ENCODE data around the gene HP1BP3.

Gene HP1BP3, protein sequence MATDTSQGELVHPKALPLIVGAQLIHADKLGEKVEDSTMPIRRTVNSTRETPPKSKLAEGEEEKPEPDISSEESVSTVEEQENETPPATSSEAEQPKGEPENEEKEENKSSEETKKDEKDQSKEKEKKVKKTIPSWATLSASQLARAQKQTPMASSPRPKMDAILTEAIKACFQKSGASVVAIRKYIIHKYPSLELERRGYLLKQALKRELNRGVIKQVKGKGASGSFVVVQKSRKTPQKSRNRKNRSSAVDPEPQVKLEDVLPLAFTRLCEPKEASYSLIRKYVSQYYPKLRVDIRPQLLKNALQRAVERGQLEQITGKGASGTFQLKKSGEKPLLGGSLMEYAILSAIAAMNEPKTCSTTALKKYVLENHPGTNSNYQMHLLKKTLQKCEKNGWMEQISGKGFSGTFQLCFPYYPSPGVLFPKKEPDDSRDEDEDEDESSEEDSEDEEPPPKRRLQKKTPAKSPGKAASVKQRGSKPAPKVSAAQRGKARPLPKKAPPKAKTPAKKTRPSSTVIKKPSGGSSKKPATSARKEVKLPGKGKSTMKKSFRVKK

DNA sequence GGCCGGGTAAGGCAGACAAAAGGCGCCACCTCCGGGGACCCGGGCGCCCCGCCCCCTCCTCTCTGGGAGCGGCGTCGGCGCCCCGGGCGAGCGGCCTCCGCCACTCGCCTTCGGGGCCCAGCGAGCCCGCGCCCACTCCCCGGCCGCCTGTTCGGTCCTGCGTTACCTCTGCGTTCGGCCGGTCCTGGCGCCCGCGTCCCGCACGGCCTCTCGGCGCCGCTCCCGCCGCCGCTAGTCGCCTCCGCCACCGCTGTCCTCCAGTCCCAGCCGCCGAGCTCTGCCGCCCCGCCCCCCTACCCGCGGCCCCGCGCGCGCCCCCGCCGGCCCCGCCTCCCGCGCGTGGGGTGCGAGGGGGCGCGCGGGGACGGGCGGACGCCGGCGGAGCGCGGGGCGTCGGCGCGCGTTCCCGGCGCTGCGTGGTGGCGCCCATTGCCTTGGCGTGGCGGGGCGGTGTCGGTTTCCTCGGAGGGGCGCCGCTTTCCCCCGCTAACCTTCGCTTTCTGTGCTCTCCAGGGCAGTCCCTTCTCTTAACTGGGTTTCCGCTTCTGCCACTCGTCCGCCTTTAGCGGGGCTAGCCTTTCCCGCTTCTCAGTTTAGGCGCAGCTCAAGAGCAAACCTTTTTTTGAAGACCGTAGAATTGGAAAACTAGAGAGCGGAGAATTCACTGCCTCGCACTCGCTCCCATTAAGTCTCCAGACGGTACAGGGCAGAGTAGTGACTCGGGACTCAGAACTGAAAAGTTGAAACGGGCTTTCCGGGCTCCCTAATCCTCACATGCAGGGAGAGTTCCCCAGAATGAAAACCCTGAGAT lies at the start of gene HP1BP3:
Gene HP1BP3 (minus strand): TSS at position 279 of the 811 bp plus-strand sequence. CDS start 6,867 bp downstream, outside the sequence.
- POLR2A ChIA-PET = interaction anchor here (0.6 to 2.5 kb wide), 50 partner anchors 10 to 873 kb away, joined by 3 to 18 read pairs (median 3); partner anchors contain the start of genes DDOST, KIF17 and PINK1
- CTCF ChIA-PET = no interaction called here
- DNase-seq (ENCODE audit: extremely low spot score) = peak; percentile 68
- TF ChIP-seq FOXM1 (IDR thresholded peaks at IDR 0.05; ENCODE audit: borderline replicate concordance) = peak; percentile 3; the same call in 1 of the 2 replicates
- TF ChIP-seq ZNF384 (IDR thresholded peaks at IDR 0.05) = no peak
- no peak for TF ChIP-seq HDGF (IDR thresholded peaks at IDR 0.05; ENCODE audit: borderline replicate concordance)
- TF ChIP-seq, protein P1, sequence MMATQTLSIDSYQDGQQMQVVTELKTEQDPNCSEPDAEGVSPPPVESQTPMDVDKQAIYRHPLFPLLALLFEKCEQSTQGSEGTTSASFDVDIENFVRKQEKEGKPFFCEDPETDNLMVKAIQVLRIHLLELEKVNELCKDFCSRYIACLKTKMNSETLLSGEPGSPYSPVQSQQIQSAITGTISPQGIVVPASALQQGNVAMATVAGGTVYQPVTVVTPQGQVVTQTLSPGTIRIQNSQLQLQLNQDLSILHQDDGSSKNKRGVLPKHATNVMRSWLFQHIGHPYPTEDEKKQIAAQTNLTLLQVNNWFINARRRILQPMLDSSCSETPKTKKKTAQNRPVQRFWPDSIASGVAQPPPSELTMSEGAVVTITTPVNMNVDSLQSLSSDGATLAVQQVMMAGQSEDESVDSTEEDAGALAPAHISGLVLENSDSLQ (IDR thresholded peaks at IDR 0.05) = no peak
- no peak for TF ChIP-seq SUZ12 (IDR thresholded peaks at IDR 0.05)
- no peak for TF ChIP-seq NFRKB (IDR thresholded peaks at IDR 0.05)
- peak; percentile 68 for TF ChIP-seq L3MBTL2 (conservative IDR thresholded peaks at IDR 0.05)

DNA sequence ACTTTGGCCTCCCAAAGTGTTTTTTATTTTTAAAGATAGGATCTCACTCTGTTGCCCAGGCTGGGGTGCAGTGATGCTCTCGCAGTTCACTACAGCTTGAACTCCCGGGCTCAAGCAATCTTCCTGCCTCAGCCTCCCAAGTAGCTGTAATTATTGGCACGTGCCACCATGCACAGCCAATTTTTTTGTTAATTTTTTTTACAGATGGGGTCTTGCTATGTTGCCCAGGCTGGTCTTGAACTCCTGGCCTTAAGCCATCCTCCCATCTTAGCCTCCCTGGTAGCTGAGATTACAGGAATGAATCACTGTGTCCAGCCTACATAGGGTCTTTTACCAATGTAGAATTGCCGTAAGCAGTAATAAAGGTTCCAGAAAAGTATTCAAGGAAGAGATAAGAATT lies 49.1 kb upstream of the HP1BP3 start:
- CTCF ChIA-PET = no interaction called here
- DNase-seq (ENCODE audit: extremely low spot score) = no peak
- POLR2A ChIA-PET = no interaction called here
- TF ChIP-seq BHLHE40 (IDR thresholded peaks at IDR 0.05; ENCODE audit: borderline replicate concordance) (no peak), ELF4 (IDR thresholded peaks at IDR 0.05) (no peak), L3MBTL2 (conservative IDR thresholded peaks at IDR 0.05) (no peak), NFRKB (IDR thresholded peaks at IDR 0.05) (no peak), LEF1 (IDR thresholded peaks at IDR 0.05; ENCODE audit: borderline replicate concordance) (no peak), HDGF (IDR thresholded peaks at IDR 0.05; ENCODE audit: borderline replicate concordance) (no peak), ARNT (IDR thresholded peaks at IDR 0.05) (no peak), CTBP1 (IDR thresholded peaks at IDR 0.05; ENCODE audit: borderline replicate concordance) (no peak)
- TF ChIP-seq, protein P1 (IDR thresholded peaks at IDR 0.05) = no peak

DNA sequence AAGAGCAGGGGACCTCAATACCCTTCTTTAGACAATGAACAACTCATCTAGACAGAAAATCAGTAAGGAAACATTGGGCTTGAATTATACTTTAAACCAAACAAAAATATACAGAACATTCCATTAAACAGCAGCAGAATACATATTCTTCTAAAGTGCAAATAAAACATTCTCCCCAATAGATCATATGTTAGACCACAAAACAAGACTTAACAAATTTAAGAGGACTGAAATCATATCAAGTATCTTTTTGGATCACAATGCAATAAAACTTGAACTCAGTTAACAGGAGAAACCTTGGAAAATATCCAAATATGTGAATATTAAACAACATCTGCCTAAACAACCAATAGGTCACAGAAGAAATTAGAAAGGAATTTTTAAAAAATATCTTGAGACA lies 47.7 kb upstream of the HP1BP3 start:
- no peak for DNase-seq (ENCODE audit: extremely low spot score)
- ChIA-PET CTCF (no interaction called here), POLR2A (no interaction called here)
- TF ChIP-seq FOXA1 (IDR thresholded peaks at IDR 0.05) = no peak
- TF ChIP-seq SP1 (IDR thresholded peaks at IDR 0.05) = no peak
- TF ChIP-seq FOXK2 (IDR thresholded peaks at IDR 0.05) = no peak
- TF ChIP-seq TARDBP (IDR thresholded peaks at IDR 0.05) = no peak
- TF ChIP-seq CTBP1 (IDR thresholded peaks at IDR 0.05; ENCODE audit: borderline replicate concordance) = no peak

DNA sequence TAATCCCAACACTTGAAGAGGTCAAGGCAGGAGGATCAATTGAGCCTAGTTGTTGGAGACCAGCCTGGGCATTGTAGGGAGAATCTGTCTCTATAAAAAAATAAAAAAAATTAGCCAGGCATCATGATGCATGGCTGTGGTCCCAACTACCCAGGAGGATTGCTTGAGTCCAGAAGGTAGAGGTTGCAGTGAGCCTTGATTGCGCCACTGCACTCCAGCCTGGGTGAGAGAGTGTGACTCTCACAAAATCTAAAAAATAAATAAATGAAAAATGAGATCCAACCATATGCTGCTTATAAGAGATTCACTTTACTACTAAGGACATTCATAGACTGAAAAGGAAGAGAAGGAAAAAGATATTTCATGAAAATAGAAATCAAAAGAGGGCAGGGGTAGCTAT lies 47.1 kb upstream of the HP1BP3 start:
- no peak for DNase-seq (ENCODE audit: extremely low spot score)
- CTCF ChIA-PET = no interaction called here

DNA sequence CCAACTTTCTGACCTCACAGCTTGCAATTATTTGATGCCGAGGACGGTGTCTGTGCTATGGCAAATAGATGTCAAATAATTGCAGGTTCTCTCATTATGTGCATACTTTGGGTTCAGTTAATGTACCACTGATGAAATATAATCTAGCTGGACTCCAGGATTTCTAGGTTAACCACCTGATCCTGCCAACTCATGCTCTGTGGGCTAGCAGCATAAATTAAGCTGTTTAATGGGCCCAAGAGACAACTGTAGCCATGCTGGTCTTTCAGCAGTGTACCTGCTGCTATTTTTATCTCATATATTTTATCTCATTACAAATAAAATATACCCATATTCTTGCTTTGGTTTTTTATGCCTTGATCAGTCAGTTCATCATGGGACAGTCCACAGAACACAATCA lies 43.3 kb upstream of the HP1BP3 start:
- POLR2A ChIA-PET = interaction anchor here (1.4 kb wide), 1 partner anchor 44 kb away, joined by 7 read pairs; the partner anchor contains the start of gene HP1BP3
- no peak for TF ChIP-seq LEF1 (IDR thresholded peaks at IDR 0.05; ENCODE audit: borderline replicate concordance)
- TF ChIP-seq BHLHE40 (IDR thresholded peaks at IDR 0.05; ENCODE audit: borderline replicate concordance) = no peak
- TF ChIP-seq ELF4 (IDR thresholded peaks at IDR 0.05) = no peak
- TF ChIP-seq FOXM1 (IDR thresholded peaks at IDR 0.05; ENCODE audit: borderline replicate concordance) = no peak
- TF ChIP-seq FOXA1 (IDR thresholded peaks at IDR 0.05) = no peak
- no peak for TF ChIP-seq SUZ12 (IDR thresholded peaks at IDR 0.05)
- DNase-seq (ENCODE audit: extremely low spot score) = no peak
- CTCF ChIA-PET = interaction anchor here (0.6 kb wide), 1 partner anchor 18 kb away, joined by 3 read pairs; no protein-coding TSS in a partner anchor

More for the DNA sequence above, 47.1 kb upstream of the HP1BP3 start:
- POLR2A ChIA-PET = no interaction called here
- no peak for TF ChIP-seq TARDBP (IDR thresholded peaks at IDR 0.05)
- no peak for TF ChIP-seq ELF4 (IDR thresholded peaks at IDR 0.05)
- TF ChIP-seq LEF1 (IDR thresholded peaks at IDR 0.05; ENCODE audit: borderline replicate concordance) = no peak
- no peak for TF ChIP-seq BHLHE40 (IDR thresholded peaks at IDR 0.05; ENCODE audit: borderline replicate concordance)
- TF ChIP-seq ARNT (IDR thresholded peaks at IDR 0.05) = no peak
- TF ChIP-seq CTBP1 (IDR thresholded peaks at IDR 0.05; ENCODE audit: borderline replicate concordance) = no peak
- no peak for TF ChIP-seq FOXM1 (IDR thresholded peaks at IDR 0.05; ENCODE audit: borderline replicate concordance)
- TF ChIP-seq, protein P1 (IDR thresholded peaks at IDR 0.05) = no peak
- no peak for TF ChIP-seq FOXA1 (IDR thresholded peaks at IDR 0.05)
- no peak for TF ChIP-seq NFRKB (IDR thresholded peaks at IDR 0.05)
- TF ChIP-seq SUZ12 (IDR thresholded peaks at IDR 0.05) = no peak
- no peak for TF ChIP-seq HDGF (IDR thresholded peaks at IDR 0.05; ENCODE audit: borderline replicate concordance)
- no peak for TF ChIP-seq L3MBTL2 (conservative IDR thresholded peaks at IDR 0.05)
- TF ChIP-seq SP1 (IDR thresholded peaks at IDR 0.05) = no peak
- no peak for TF ChIP-seq ZNF384 (IDR thresholded peaks at IDR 0.05)
- TF ChIP-seq FOXK2 (IDR thresholded peaks at IDR 0.05) = no peak
